Measurements from ENCODE around the gene NUBPL.

DNA sequence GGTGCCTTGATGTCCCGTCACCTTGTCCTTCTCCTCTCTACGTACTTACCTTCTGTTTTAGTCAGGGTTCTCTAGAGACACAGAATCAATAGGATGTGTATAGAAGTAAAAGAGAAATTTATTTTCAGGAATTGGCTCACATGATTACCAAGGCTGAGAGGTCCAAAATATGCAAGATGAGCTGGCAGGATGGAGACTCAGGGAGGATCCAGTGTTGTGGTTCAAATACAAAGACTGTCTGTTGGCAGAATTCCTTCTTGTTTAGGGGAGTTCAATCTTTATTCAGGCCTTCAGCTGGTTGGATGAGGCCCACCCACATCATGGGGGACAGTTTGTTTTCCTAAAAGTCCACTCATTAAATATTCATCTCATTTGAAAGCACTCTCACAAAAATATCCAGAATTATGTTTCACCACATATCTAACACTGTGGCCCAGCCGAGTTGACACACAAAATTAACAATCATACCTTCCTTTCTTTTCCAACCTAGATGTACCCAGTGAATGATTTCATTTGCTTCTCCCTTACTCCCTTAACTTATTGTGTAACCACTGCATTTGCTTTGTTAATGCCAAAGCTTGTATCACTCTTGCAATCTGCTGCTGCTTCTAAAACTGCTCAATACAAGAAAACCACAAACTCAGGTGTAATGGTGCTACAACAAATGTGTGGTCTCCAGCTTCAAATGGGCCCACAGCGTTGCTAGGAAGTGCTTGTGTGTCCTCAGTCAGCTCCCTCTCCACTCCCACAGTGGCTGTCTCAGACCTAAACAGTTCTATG, 320.5 kb downstream of the NUBPL start:
- TF ChIP-seq, protein P1, sequence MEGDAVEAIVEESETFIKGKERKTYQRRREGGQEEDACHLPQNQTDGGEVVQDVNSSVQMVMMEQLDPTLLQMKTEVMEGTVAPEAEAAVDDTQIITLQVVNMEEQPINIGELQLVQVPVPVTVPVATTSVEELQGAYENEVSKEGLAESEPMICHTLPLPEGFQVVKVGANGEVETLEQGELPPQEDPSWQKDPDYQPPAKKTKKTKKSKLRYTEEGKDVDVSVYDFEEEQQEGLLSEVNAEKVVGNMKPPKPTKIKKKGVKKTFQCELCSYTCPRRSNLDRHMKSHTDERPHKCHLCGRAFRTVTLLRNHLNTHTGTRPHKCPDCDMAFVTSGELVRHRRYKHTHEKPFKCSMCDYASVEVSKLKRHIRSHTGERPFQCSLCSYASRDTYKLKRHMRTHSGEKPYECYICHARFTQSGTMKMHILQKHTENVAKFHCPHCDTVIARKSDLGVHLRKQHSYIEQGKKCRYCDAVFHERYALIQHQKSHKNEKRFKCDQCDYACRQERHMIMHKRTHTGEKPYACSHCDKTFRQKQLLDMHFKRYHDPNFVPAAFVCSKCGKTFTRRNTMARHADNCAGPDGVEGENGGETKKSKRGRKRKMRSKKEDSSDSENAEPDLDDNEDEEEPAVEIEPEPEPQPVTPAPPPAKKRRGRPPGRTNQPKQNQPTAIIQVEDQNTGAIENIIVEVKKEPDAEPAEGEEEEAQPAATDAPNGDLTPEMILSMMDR (IDR thresholded peaks at IDR 0.05; ENCODE audit: low read depth, low read length) = no peak
- TF ChIP-seq POLR2A (IDR thresholded peaks at IDR 0.05; ENCODE audit: extremely low read depth, insufficient read length) = no peak
- TF ChIP-seq, protein P2, sequence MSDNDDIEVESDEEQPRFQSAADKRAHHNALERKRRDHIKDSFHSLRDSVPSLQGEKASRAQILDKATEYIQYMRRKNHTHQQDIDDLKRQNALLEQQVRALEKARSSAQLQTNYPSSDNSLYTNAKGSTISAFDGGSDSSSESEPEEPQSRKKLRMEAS (IDR thresholded peaks at IDR 0.05; ENCODE audit: low read depth, low read length) = no peak
